Measurements from ENCODE around the gene SAMD8.
"Not testable (repeated sequence)": the region's sequence is repeated elsewhere in the genome, so short reads cannot be mapped to it uniquely, and the experiment has no call there.

Gene SAMD8

GRCh38 chr10:75146780-75147179 lies 35.3 kb downstream of the SAMD8 start:
- DNase-seq = no peak

GRCh38 chr10:75150656-75151055 lies 39.2 kb downstream of the SAMD8 start:
- no peak for DNase-seq

DNA sequence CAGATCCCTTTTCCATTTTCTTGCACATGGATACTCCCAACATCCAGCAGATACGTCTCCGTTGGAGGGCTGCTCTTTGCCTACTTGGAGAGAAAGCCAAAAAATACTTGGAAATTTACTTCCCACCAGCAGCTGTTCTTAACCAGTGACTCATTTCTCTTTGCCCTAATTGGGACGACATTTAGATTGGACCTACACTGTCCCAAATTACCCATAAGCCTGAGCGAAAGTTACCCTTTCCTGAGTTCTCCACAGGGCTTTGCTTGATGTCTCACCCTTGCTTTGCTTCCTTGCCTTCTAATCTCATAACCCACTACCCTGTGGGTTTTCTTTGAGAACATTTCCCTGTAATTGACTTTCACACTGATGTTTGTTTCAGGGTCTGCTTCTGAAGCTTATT lies 48.1 kb downstream of the SAMD8 start:
- DNase-seq = no peak

DNA sequence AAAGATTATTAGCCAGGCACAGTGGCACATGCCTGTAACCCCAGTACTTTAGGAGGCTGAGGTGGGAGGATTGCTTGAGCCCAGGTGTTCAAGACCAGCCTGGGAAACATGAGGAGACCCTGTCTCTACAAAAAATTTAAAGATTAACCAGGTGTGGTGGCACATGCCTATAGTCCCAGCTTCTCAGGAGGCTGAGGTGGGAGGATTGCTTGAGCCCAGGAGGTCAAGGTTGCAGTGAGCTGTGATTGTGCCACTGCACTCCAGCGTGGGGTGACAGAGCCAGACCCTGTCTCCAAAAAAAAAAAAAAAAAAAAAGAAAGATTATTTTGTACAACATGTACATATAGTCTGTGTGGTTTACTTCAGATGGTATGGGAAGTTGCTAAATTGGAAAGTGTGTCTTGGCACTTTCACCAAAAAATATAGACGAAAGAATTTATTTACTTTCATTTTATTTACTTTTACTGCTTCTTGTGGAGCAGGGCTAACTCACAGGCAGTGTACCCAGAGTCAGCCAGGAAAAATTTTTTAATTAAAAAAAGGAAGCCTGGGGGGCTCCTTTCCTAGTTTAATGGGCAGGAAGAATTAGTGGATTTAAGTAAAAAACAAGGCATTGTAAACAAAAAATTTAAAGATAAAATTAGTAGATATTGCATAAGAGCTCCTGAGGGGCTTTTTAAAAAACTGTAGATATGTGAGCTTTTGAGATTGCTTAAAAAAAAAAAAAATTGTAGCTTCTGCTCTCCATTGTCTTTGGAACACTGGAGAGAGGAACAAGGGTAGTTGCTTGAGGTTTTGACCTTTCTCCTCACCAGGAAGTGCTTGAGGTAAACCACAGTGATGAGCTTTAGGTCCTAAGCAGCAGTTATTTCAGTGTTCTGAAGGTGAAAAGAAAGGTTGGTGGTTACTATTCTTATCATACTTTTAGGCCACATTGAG lies 54.5 kb downstream of the SAMD8 start:
- peak; percentile 93 for DNase-seq

DNA sequence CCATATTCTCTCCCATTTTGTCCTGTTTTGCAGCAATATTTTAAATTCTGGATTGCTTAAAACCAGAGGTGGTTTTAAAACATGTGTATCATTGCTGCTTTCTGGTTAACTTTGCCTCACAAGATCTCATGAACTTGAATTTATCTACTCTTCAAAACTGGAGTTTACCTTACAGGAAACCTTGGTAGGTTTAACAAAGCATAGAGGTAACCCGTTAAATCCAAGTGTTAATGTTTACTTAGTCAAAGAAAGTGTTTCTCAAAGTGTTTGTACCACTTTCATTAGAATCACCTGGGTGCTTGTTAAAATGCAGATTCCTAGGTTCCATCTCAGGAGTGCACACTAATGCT lies 55.1 kb downstream of the SAMD8 start:
- DNase-seq = no peak

DNA sequence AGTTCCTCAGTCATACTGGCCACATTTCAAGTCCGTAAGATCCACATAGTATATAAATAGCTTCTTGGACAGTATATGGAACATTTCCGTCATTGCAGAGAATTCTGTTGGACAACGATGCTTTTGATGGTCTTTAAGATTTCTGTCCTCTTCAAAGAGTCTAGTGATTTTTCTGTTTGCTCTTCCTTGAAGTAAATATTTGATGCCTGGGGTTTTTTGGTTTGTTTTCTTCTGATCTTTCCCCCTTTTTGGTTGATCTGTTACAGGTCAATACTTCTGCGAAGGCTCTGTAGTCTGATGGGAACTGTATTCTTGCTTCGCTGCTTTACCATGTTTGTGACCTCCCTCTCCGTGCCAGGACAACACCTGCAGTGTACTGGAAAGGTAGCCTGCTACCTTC lies 56.8 kb downstream of the SAMD8 start:
- DNase-seq = no peak

DNA sequence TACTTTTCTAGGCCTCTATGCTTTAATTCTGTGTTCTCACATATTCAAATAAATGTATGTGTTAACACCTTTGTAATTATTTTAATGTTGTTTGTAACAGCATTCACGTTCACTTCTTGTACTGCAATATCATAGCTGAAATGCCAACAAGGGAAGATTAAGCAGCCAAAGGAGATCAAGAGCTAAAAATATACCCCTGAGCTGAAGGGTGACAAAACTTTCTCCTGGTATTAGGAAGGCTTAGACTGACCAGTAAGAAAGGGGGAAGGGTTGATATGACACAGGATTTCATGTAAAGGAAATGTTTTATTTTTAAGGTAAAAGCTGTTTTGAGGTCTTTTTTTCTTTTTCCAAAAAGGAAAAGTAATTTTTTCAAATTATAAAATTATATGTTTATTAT lies 58.8 kb downstream of the SAMD8 start:
- peak; percentile 55 for DNase-seq

DNA sequence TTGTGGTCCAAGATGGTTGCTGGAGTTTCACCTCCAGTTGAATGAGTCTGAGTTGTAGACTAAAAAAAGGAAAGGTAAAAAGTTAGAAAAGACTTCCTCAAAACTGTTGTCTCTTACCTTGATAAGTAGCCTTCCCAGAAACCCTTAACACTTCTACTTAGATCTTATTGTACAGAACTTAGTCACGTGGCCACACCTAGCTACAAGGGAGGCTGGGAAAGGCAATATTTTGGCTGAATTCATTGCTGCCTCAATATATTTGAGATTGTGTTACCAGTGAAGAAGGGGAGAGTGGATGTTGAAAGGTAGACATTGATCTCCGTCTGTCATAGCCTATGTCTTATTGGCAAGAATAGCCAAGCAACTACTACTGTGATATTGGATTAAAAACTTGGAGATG lies 63.6 kb downstream of the SAMD8 start:
- no peak for DNase-seq

GRCh38 chr10:75176046-75176445 lies 64.6 kb downstream of the SAMD8 start:
- no peak for DNase-seq

GRCh38 chr10:75176736-75177135 lies 65.3 kb downstream of the SAMD8 start:
- no peak for DNase-seq

DNA sequence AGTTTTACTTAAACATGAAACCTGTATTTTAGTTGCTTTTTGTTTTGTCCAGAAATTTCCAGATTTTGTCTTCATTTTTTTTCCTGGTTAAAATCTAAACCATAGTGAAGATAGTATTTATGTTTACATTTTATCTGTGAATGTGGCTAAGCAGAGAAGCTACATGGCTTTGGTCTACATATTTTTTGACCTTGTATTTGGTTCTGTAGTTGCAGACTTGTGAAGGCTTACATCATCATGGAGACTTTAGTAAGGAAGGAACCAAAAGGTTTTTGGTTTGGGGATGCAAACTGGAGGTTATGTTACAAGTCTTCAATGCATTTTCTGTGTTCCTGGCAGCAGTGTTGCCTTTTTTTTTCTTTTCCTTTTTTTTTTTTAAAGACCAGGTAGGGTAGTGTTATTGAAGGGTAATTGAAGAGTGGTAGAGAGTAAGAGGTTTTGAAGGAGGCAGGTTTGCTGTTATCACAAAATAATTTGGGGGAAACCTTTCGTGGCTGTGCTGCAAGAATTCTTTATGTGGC lies 68.3 kb downstream of the SAMD8 start:
- DNase-seq = no peak

DNA sequence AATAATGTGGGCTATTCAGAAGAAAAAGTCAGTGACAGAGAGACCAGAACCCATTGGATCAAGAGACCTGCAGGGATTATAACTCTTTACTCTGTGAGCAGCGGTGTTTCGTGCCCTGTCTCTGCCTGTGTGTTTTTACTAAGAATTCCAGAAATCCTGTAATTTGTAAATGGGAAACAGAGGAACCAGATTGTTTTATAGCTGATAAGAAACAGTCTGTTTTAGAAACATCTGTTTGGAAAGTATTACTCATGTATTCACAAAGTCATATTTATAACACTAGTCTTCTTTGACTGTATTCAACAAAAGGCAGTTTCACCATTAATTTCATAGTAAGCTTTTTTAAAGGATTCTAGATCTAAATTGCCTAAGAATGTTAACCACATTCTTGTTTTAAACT lies 69.1 kb downstream of the SAMD8 start:
- no peak for DNase-seq

- no peak for DNase-seq
Observed at GRCh38 chr10:75181073-75181472, 69.6 kb downstream of the SAMD8 start.

- DNase-seq = no peak
Observed at GRCh38 chr10:75186310-75186709, 74.9 kb downstream of the SAMD8 start.

- peak; percentile 35 for DNase-seq
Observed at GRCh38 chr10:75187961-75188426, 76.5 kb downstream of the SAMD8 start.

DNA sequence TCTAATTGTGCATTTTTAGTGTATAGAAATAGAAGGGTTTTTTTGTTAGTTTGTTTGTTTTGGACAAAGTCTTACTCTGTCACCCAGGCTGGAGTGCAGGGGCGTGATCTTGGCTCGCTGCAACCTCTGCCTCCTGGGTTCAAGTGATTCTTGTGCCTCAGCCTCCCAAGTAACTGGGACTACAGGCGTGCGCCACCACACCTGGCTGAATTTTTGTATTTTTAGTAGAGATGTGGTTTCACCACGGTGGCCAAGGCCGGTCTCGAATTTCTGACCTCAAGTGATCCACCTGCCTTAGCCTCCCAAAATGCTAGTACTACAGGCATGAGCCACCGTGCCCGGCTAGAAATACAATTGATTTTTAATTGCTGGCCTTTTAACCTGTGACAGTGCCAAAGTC lies 77.1 kb downstream of the SAMD8 start:
- DNase-seq = not testable (repeated sequence)

- no peak for DNase-seq
Observed at GRCh38 chr10:75189266-75190096, 78.0 kb downstream of the SAMD8 start.

GRCh38 chr10:75191821-75192568 lies 80.5 kb downstream of the SAMD8 start:
- peak; percentile 63 for DNase-seq

DNA sequence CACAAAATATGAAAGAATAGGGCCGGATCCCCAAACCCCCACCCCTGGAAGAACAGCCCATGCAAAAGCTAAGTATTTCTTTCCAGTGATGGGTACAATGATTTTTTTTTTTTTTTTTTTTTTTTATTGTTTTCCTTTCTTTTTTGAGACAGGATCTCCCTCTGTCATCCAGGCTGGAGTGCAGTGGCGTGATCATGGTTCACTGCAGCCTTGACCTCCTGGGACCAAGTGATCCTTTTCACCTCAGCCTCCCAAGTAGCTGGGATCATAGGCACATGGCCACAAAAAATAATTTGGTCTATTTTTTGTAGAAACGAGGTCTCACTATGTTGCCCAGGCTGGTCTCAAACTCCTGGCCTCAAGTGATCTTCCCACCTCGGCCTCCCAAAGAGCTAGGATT lies 83.2 kb downstream of the SAMD8 start:
- not testable (repeated sequence) for DNase-seq

DNA sequence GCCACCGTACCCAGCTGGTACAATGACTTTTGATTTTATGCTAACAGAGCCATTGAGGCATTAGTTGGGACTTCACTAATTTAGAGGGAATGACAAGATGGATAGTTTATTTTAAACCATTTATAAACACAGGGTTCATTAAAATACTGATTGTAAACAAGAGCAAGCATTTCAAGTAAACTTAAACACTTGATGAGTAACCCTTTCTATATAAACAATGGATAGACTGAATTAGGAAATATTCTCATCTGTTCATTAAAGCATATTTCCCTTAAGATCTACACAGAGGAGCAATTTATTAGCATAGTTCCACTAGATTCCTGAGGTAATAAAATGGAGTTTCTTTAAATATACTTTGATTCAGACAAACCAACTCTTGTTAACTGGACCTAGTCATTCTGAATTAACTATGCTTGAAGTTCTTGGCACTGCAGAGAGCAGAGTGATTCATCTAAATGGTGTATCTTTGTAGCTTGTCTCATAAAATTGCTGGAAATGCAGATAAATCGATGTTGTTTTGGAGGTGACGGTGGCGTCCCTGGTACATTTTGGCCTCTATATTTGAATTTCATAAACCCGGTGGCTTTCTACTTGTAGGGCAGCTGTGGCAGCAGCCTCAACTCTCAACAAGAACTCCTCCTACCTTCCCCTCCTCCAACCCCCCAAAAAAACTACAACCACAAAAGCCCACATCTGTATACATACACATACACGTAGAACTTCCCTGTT lies 83.7 kb downstream of the SAMD8 start:
- peak; percentile 9 for DNase-seq

- no peak for DNase-seq
Observed at GRCh38 chr10:75197066-75197465, 85.6 kb downstream of the SAMD8 start.

GRCh38 chr10:75197906-75198305 lies 86.5 kb downstream of the SAMD8 start:
- no peak for DNase-seq
